GM23338 (cell line): ENCODE results near the gene SNX30. TPM values are rescaled to one million over a fixed set of nuclear protein-coding genes. Genes with fewer than 3 reads are reported as not detected.

Source experiments
- ATAC-seq: fragments of 200-7000 bp; cut with Tn5 transposase; 3 replicates; pipeline ENCODE4 v1.9.1; 2020
- DNase-seq: peaks from one replicate; pipeline ENCODE4 v3.0.0-alpha.2; 2015; ENCODE audit warnings: low spot score
- H2AFZ ChIP-seq: fragments of 200-600 bp; sonication (generic); 2 replicates; pipeline ENCODE4 v1.8.0; 2016; ENCODE audit warnings: antibody characterized with exemption, mild to moderate bottlenecking, moderate library complexity
- H3F3A ChIP-seq: fragments of 200-600 bp; sonication (generic); replicated peaks from 2 replicates; pipeline ENCODE4 v1.8.0; 2017; ENCODE audit warnings: antibody characterized with exemption, mixed run types, low read depth
- H3K27ac ChIP-seq: fragments of 200-600 bp; sonication (generic); 2 replicates; pipeline ENCODE4 v1.6.1; 2016; ENCODE audit warnings: low read depth
- H3K27me3 ChIP-seq: fragments of 200-600 bp; sonication (generic); 2 replicates; pipeline ENCODE4 v1.8.0; 2016; ENCODE audit warnings: mild to moderate bottlenecking, mixed run types, moderate library complexity; ENCODE audit not compliant: insufficient read depth
- H3K36me3 ChIP-seq: fragments of 200-600 bp; sonication (generic); 2 replicates; pipeline ENCODE4 v1.8.0; 2016; ENCODE audit warnings: mild to moderate bottlenecking; ENCODE audit not compliant: insufficient read depth
- H3K4me1 ChIP-seq: fragments of 200-600 bp; sonication (generic); 2 replicates; pipeline ENCODE4 v1.8.0; 2016; ENCODE audit warnings: mild to moderate bottlenecking, moderate library complexity; ENCODE audit not compliant: insufficient read depth
- H3K4me2 ChIP-seq: fragments of 200-600 bp; sonication (generic); 2 replicates; pipeline ENCODE4 v1.7.1; 2017; ENCODE audit warnings: mixed run types
- H3K4me3 ChIP-seq: fragments of 200-600 bp; sonication (generic); 2 replicates; pipeline ENCODE4 v1.6.1; 2016; ENCODE audit warnings: mixed run types
- H3K79me2 ChIP-seq: fragments of 200-600 bp; sonication (generic); replicated peaks from 2 replicates; pipeline ENCODE4 v1.8.0; 2017; ENCODE audit warnings: mild to moderate bottlenecking; ENCODE audit not compliant: insufficient read depth
- H3K9me2 ChIP-seq: fragments of 200-600 bp; sonication (generic); 2 replicates; pipeline ENCODE4 v1.8.0; 2017; ENCODE audit not compliant: insufficient read depth
- H4K20me1 ChIP-seq: fragments of 200-600 bp; sonication (generic); replicated peaks from 2 replicates; pipeline ENCODE4 v1.8.0; 2017; ENCODE audit warnings: mild to moderate bottlenecking; ENCODE audit not compliant: insufficient read depth
- H3K27ac Mint-ChIP-seq: 2 replicates; pipeline ENCODE4 v1.8.0; 2020; ENCODE audit warnings: inconsistent platforms, mild to moderate bottlenecking, moderate library complexity, mixed read lengths
- H3K27me3 Mint-ChIP-seq: 3 replicates; pipeline ENCODE4 v1.8.0; 2022; ENCODE audit warnings: low read depth, mild to moderate bottlenecking, moderate library complexity, mixed read lengths, inconsistent platforms; ENCODE audit not compliant: insufficient read depth, poor library complexity
- H3K36me3 Mint-ChIP-seq: 3 replicates; pipeline ENCODE4 v1.8.0; 2021; ENCODE audit warnings: low read depth, mild to moderate bottlenecking, inconsistent platforms, moderate library complexity, mixed read lengths
- H3K4me1 Mint-ChIP-seq: 3 replicates; pipeline ENCODE4 v1.8.0; 2020; ENCODE audit warnings: mild to moderate bottlenecking, inconsistent platforms, mixed read lengths
- H3K4me3 Mint-ChIP-seq: 3 replicates; pipeline ENCODE4 v1.8.0; 2021; ENCODE audit warnings: moderate library complexity, mild to moderate bottlenecking, inconsistent platforms, mixed read lengths
- H3K9me3 Mint-ChIP-seq: 3 replicates; pipeline ENCODE4 v1.8.0; 2020; ENCODE audit warnings: moderate library complexity, mild to moderate bottlenecking, inconsistent platforms, mixed read lengths
- CREB1 ChIP-seq: fragments of 250-450 bp; sonication (Bioruptor Pico); IDR thresholded peaks from 2 replicates; pipeline ENCODE4 v1.5.0; 2020; ENCODE audit warnings: low read depth, mild to moderate bottlenecking, moderate library complexity
- CTCF ChIP-seq, 2 experiments: fragments of 200-600 bp in 1 of 2; sonication (generic) in 1 of 2; conservative IDR thresholded peaks; 2 replicates each; pipeline versions ENCODE4 v1.5.1 to v1.6.1; 2016 to 2017; ENCODE audit warnings: antibody characterized with exemption in 2 of 2, low read depth in 2 of 2, mild to moderate bottlenecking in 2 of 2, moderate library complexity in 1 of 2
- ETS1 ChIP-seq: IDR thresholded peaks from 2 replicates; pipeline ENCODE4 v1.6.1; 2016; ENCODE audit warnings: antibody characterized with exemption
- EZH2 ChIP-seq: fragments of 200-600 bp; sonication (generic); IDR thresholded peaks from one replicate; pipeline ENCODE4 v1.8.0; 2017; ENCODE audit warnings: antibody characterized with exemption, mild to moderate bottlenecking, low read depth; ENCODE audit not compliant: unreplicated experiment
- JUNB ChIP-seq: IDR thresholded peaks from one replicate; pipeline ENCODE4 v1.6.1; 2016; ENCODE audit warnings: antibody characterized with exemption; ENCODE audit not compliant: unreplicated experiment
- NANOG ChIP-seq: IDR thresholded peaks from 2 replicates; pipeline ENCODE4 v1.6.1; 2016; ENCODE audit warnings: antibody characterized with exemption, borderline replicate concordance
- POLR2AphosphoS5 ChIP-seq: IDR thresholded peaks from 2 replicates; pipeline ENCODE4 v1.6.1; 2016; ENCODE audit warnings: antibody characterized with exemption, low read depth
- REST ChIP-seq: IDR thresholded peaks from one replicate; pipeline ENCODE4 v1.6.1; 2018; ENCODE audit warnings: antibody characterized with exemption; ENCODE audit not compliant: unreplicated experiment
- STAT1 ChIP-seq: IDR thresholded peaks from one replicate; pipeline ENCODE4 v1.6.1; 2016; ENCODE audit warnings: antibody characterized with exemption; ENCODE audit not compliant: unreplicated experiment
- ZNF114 ChIP-seq: fragments of 250-450 bp; sonication (Bioruptor Pico); IDR thresholded peaks from 2 replicates; pipeline ENCODE4 v1.5.0; 2020; ENCODE audit warnings: mild to moderate bottlenecking, moderate library complexity
- ZNF331 ChIP-seq: fragments of 250-450 bp; sonication (Bioruptor Pico); IDR thresholded peaks from 2 replicates; pipeline ENCODE4 v1.5.0; 2020; ENCODE audit warnings: low read depth, mild to moderate bottlenecking, moderate library complexity
- polyA plus RNA-seq: library from polyadenylated mRNA; unstranded; fragments of >200 nt; fragmentation: Nextera tagmentation; extraction: Ambion mirVana; gene quantifications from 2 replicates; pipeline ENCODE4 v1.2.1, GENCODE V29; 2016
- total RNA-seq: library from RNA; depleted of rRNA; stranded (reverse); fragments of >200 nt; shearing (Covaris generic); gene quantifications from 2 replicates; pipeline ENCODE4 v1.2.3, GENCODE V29; 2014
- TF ChIP-seq, protein P1 (sequence below): fragments of 250-450 bp; sonication (Bioruptor Pico); IDR thresholded peaks from 2 replicates; pipeline ENCODE4 v1.5.0; 2020; ENCODE audit warnings: mild to moderate bottlenecking, moderate library complexity

Gene SNX30
- total and polyA plus RNA-seq, 2 experiments from 2014 or later, result 2.1 to 17.8 TPM

DNA sequence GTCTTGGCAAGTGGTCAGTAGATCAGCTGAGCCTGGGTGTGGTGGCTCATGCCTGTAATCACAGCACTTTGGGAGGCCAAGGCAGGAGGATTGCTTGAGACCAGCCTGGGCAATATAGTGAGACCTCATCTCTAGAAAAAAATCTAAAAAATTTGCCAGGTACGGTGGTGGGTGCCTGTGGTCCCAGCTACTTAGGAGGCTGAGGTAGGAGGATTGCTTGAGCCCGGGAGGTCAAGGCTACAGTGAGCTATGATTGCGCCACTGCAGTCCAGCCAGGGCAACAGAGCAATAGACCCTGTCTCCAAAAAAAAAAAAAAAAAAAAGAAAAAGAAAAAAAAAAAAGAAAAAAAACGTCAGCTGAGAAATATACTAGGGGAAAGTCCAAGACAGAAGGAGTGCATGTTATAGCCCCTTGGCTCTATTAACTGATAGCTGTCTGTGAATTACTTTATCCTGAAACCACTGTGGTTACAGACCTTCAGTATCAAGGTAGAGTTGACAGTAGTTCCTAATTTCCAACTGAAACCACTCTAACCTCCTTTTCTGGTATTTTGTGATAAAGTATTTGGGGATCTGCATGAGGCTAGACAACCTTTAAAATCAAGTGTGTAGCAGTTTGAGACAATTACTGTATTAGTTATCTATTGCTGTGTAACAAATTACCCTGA is 30.3 kb upstream of the SNX30 start:
- Histone ChIP-seq H3K27ac (no peak overlapping the region), H3K27me3 (no peaks in the 10 kb centered on the region), H4K20me1 (no peaks in the 10 kb centered on the region), H3K4me1 (no peaks in the 10 kb centered on the region), H3K4me3 (no peak overlapping the region), H3F3A (0 out of 2 replicates have a peak, but pooled peaks cover 6% of the 10 kb centered on the region), H3K9me2 (no peaks in the 10 kb centered on the region), H3K36me3 (no peaks in the 10 kb centered on the region; the same call in 1 of the 2 replicates), H2AFZ (no peak overlapping the region), H3K79me2 (peaks cover 18% of the 10 kb centered on the region), H3K4me2 (no peak overlapping the region)
- TF ChIP-seq POLR2AphosphoS5, result no peak
- TF ChIP-seq NANOG, result no peak
- TF ChIP-seq STAT1, result no peak
- no peak for TF ChIP-seq ZNF331 (CRISPR knock-in tag)
- no peak for TF ChIP-seq CTCF (conservative IDR thresholded peaks at IDR 0.05; ENCODE audit: low read depth in 2 of 2)
- TF ChIP-seq ZNF114 (CRISPR knock-in tag), result no peak
- TF ChIP-seq JUNB, result no peak
- no peak for TF ChIP-seq CREB1 (CRISPR knock-in tag)
- no peak for TF ChIP-seq REST
- no peak for TF ChIP-seq ETS1
- TF ChIP-seq, protein P1, sequence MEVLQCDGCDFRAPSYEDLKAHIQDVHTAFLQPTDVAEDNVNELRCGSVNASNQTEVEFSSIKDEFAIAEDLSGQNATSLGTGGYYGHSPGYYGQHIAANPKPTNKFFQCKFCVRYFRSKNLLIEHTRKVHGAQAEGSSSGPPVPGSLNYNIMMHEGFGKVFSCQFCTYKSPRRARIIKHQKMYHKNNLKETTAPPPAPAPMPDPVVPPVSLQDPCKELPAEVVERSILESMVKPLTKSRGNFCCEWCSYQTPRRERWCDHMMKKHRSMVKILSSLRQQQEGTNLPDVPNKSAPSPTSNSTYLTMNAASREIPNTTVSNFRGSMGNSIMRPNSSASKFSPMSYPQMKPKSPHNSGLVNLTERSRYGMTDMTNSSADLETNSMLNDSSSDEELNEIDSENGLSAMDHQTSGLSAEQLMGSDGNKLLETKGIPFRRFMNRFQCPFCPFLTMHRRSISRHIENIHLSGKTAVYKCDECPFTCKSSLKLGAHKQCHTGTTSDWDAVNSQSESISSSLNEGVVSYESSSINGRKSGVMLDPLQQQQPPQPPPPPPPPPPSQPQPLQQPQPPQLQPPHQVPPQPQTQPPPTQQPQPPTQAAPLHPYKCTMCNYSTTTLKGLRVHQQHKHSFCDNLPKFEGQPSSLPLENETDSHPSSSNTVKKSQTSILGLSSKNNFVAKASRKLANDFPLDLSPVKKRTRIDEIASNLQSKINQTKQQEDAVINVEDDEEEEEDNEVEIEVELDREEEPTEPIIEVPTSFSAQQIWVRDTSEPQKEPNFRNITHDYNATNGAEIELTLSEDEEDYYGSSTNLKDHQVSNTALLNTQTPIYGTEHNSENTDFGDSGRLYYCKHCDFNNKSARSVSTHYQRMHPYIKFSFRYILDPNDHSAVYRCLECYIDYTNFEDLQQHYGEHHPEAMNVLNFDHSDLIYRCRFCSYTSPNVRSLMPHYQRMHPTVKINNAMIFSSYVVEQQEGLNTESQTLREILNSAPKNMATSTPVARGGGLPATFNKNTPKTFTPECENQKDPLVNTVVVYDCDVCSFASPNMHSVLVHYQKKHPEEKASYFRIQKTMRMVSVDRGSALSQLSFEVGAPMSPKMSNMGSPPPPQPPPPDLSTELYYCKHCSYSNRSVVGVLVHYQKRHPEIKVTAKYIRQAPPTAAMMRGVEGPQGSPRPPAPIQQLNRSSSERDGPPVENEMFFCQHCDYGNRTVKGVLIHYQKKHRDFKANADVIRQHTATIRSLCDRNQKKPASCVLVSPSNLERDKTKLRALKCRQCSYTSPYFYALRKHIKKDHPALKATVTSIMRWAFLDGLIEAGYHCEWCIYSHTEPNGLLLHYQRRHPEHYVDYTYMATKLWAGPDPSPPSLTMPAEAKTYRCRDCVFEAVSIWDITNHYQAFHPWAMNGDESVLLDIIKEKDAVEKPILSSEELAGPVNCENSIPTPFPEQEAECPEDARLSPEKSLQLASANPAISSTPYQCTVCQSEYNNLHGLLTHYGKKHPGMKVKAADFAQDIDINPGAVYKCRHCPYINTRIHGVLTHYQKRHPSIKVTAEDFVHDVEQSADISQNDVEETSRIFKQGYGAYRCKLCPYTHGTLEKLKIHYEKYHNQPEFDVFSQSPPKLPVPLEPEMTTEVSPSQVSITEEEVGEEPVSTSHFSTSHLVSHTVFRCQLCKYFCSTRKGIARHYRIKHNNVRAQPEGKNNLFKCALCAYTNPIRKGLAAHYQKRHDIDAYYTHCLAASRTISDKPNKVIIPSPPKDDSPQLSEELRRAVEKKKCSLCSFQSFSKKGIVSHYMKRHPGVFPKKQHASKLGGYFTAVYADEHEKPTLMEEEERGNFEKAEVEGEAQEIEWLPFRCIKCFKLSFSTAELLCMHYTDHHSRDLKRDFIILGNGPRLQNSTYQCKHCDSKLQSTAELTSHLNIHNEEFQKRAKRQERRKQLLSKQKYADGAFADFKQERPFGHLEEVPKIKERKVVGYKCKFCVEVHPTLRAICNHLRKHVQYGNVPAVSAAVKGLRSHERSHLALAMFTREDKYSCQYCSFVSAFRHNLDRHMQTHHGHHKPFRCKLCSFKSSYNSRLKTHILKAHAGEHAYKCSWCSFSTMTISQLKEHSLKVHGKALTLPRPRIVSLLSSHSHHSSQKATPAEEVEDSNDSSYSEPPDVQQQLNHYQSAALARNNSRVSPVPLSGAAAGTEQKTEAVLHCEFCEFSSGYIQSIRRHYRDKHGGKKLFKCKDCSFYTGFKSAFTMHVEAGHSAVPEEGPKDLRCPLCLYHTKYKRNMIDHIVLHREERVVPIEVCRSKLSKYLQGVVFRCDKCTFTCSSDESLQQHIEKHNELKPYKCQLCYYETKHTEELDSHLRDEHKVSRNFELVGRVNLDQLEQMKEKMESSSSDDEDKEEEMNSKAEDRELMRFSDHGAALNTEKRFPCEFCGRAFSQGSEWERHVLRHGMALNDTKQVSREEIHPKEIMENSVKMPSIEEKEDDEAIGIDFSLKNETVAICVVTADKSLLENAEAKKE (CRISPR knock-in tag), result no peak
- no peak for TF ChIP-seq EZH2
- ATAC-seq (no peak), DNase-seq (no peak)
- H3K36me3 Mint-ChIP-seq, result peaks cover 3% of the 10 kb centered on the region; the same call in 2 of the 3 replicates
- no peak overlapping the region for H3K27ac Mint-ChIP-seq
- H3K4me3 Mint-ChIP-seq, result no peak overlapping the region
- H3K9me3 Mint-ChIP-seq, result no peaks in the 10 kb centered on the region
- peaks cover 1% of the 10 kb centered on the region for H3K27me3 Mint-ChIP-seq
- H3K4me1 Mint-ChIP-seq, result no peaks in the 10 kb centered on the region
